GM19035 (cell line): ENCODE data around the gene HCFC1.

Experiments
- ATAC-seq: cut with Tn5 transposase; IDR thresholded peaks from one replicate; pipeline ENCODE4 v1.9.1; 2021; ENCODE audit not compliant: unreplicated experiment

Gene HCFC1

GRCh38 chrX:153974726-153975286 is 3.2 kb upstream of the HCFC1 start:
- ATAC-seq = no peak

GRCh38 chrX:153974003-153974725 is 2.5 kb upstream of the HCFC1 start:
- no peak for ATAC-seq

- no peak for ATAC-seq
These were observed 1.7 kb upstream of the HCFC1 start for GRCh38 chrX:153973127-153974002.

GRCh38 chrX:153972368-153973126 is 929 bp upstream of the HCFC1 start, which contains the start of gene TMEM187:
Gene TMEM187 (plus strand): TSS chrX:153972754. CDS start chrX:153982063, 9,309 bp downstream.
- ATAC-seq = peak; percentile 48

- peak; percentile 36 for ATAC-seq
These were observed 531 bp downstream of the HCFC1 start for GRCh38 chrX:153971124-153971449.

- ATAC-seq = peak; percentile 0
These were observed 1.1 kb downstream of the HCFC1 start for GRCh38 chrX:153970357-153971123.

- no peak for ATAC-seq
These were observed 1.7 kb downstream of the HCFC1 start for GRCh38 chrX:153969904-153970356.

GRCh38 chrX:153969125-153969903 is 2.3 kb downstream of the HCFC1 start:
- no peak for ATAC-seq

GRCh38 chrX:153968754-153969124 is 2.9 kb downstream of the HCFC1 start:
- no peak for ATAC-seq

- no peak for ATAC-seq
These were observed 3.4 kb downstream of the HCFC1 start for GRCh38 chrX:153968255-153968654.

GRCh38 chrX:153967536-153968224 is 3.9 kb downstream of the HCFC1 start:
- ATAC-seq = no peak

- no peak for ATAC-seq
These were observed 4.6 kb downstream of the HCFC1 start for GRCh38 chrX:153966841-153967535.

- ATAC-seq = no peak
These were observed 5.3 kb downstream of the HCFC1 start for GRCh38 chrX:153966283-153966688.

- ATAC-seq = no peak
These were observed 6.2 kb downstream of the HCFC1 start for GRCh38 chrX:153965406-153965805.

GRCh38 chrX:153964105-153964504 is 7.5 kb downstream of the HCFC1 start:
- ATAC-seq = no peak

GRCh38 chrX:153963546-153963945 is 8.1 kb downstream of the HCFC1 start:
- no peak for ATAC-seq

- ATAC-seq = no peak
These were observed 10.3 kb downstream of the HCFC1 start for GRCh38 chrX:153961292-153961691.

GRCh38 chrX:153960786-153961185 is 10.8 kb downstream of the HCFC1 start:
- no peak for ATAC-seq
